Epithelial cell of proximal tubule (primary cell): ENCODE measurements around the gene ZCCHC14. TPM values are rescaled to one million over a fixed set of nuclear protein-coding genes. Genes with fewer than 3 reads are reported as not detected.
"Not testable (repeated sequence)": the region's sequence is repeated elsewhere in the genome, so short reads cannot be mapped to it uniquely, and the experiment has no call there.

Experiments used
- DNase-seq: peaks from one replicate; pipeline ENCODE4 v3.0.0-alpha.2; 2011; ENCODE audit warnings: low read depth
- H3K4me3 ChIP-seq: 2 replicates; pipeline ENCODE4 v1.5.1; 2011; ENCODE audit warnings: low read depth, mild to moderate bottlenecking, low read length
- CTCF ChIP-seq: conservative IDR thresholded peaks from 2 replicates; pipeline ENCODE4 v1.5.1; 2012; ENCODE audit warnings: low read depth, mild to moderate bottlenecking, low read length
- total RNA-seq: library from RNA; depleted of rRNA; stranded (reverse); fragments of >200 nt; gene quantifications from 2 replicates; pipeline ENCODE4 v1.2.3, GENCODE V29; 2015

The ZCCHC14 gene
- total RNA-seq, 1 donor from 2014 or later = 11.8 TPM

- H3K4me3 ChIP-seq = peak overlapping the region; percentile 54
- no peak for TF ChIP-seq CTCF
- no peak for DNase-seq
Observed at GRCh38 chr16:87384162-87384874, 108.5 kb downstream of the ZCCHC14 start.

- DNase-seq = no peak
- TF ChIP-seq CTCF = no peak
- H3K4me3 ChIP-seq = peak within 1 kb of the TSS; percentile 54
Observed at GRCh38 chr16:87383505-87384161, 109.2 kb downstream of the ZCCHC14 start, which contains the start of gene FBXO31. FBXO31 (minus strand) TSS chr16:87383776; CDS start chr16:87383744, 32 bp downstream.

GRCh38 chr16:87382023-87382785 is 110.6 kb downstream of the ZCCHC14 start:
- H3K4me3 ChIP-seq = peak overlapping the region; percentile 54
- DNase-seq = no peak
- TF ChIP-seq CTCF = no peak

- no peak for DNase-seq
- H3K4me3 ChIP-seq = peak overlapping the region; percentile 34
- TF ChIP-seq CTCF = no peak
Observed at GRCh38 chr16:87380881-87381280, 111.9 kb downstream of the ZCCHC14 start.

- TF ChIP-seq CTCF = no peak
- H3K4me3 ChIP-seq = no peak overlapping the region
- DNase-seq = no peak
Observed at GRCh38 chr16:87380403-87380802, 112.4 kb downstream of the ZCCHC14 start.

GRCh38 chr16:87379312-87379752 is 113.5 kb downstream of the ZCCHC14 start:
- DNase-seq, H3K4me3 ChIP-seq: not testable (repeated sequence)

- TF ChIP-seq CTCF = no peak
- no peak overlapping the region for H3K4me3 ChIP-seq
- DNase-seq = no peak
Observed at GRCh38 chr16:87376660-87377059, 116.2 kb downstream of the ZCCHC14 start.
